GM19043 (cell line): ENCODE measurements around the gene JAKMIP1.

Experiments
- ATAC-seq: cut with Tn5 transposase; IDR thresholded peaks from one replicate; pipeline ENCODE4 v1.9.1; 2021; ENCODE audit warnings: low read depth; ENCODE audit not compliant: unreplicated experiment

Gene JAKMIP1

DNA sequence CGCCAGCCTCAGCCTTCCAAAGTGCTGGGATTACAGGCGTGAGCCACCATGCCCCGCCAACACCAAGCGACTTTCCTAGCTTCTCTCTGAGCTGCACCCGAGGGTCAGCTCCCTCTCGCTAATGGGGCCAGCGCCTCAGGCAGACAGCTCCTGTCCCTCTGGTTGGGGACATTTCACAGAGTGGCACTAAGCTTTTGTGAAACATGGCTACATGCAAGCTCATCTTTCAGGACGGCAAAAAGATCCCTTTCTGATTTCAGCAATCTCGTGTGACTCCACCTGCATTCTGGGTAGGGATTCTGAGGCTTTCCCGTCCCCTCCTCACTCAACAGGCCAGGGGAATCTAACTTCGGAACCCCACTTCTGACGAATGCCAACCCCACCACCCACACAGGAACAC lies 151.1 kb downstream of the JAKMIP1 start:
- ATAC-seq: no peak

DNA sequence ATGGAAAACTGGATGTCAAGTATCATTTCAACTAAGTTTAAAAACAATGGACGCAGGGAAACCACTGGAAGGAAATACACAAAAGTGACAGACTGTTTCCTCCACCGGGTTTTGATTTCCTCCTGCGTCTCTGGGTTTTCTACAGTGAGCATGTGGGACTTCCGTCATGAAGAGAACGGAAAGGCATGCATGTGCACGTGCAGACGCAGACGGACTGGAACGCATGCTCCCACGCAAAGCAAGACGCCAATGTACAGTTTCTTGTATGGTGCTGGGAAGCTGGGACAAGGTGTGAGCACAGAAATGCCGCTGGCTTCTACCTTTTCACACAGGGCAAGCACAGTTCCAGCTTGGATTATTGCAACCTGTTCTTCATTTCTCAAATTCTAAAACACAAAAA lies 151.8 kb downstream of the JAKMIP1 start:
- no peak for ATAC-seq

DNA sequence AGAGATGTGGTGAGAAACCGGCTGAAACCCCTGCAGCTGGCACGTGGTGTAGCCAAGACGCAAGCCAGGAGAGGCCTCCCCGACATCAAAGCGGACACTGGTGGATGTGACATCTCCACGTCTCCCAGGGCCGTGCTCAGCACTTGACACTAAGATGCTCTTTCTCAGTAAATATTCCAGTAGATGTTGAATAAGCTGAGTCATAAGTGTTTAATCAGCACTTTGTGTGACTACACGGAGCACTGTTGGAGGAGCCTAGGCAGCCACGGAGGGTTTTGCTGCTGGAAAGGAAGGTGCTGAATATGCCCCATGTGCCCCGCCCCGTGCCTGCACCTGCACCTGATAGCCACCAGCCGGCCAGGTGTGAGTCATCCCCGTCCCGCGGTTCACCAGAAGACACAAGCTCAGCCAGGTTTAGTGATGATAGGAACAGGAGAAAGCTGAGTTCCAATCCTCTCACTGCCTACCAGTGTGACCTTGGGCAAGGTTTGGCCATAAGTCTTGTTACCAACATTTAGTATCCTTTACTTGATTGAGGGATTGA lies 153.1 kb downstream of the JAKMIP1 start:
- no peak for ATAC-seq

DNA sequence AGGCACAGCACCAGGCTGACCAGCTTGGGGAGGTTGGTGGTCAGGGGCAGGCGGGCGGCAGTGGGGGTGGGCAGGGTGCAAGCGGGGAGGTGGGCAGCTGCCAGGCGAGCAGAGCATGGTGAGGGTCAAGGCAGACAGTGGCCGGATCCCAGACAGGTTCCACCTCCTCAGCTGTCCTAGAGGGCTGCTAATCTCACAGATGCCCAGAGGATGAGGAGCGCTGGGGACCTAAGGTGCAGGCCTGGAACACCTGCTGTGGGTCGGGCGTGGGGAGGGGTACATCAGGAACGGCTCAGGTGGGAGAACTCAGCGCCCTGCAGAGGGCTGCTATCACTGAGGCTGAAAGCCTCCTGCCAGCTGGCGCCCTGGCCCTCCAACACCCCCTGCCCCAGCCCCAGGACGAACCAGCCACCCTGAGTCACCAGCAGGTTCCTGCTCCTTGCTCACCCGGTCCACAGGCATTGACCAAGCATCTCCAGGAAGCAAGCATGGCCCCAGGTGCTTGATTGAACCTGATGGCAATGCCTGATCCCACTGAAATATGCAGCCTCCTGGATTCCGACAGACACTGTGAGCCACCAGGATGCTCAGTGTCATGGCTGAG lies 153.7 kb downstream of the JAKMIP1 start:
- no peak for ATAC-seq

DNA sequence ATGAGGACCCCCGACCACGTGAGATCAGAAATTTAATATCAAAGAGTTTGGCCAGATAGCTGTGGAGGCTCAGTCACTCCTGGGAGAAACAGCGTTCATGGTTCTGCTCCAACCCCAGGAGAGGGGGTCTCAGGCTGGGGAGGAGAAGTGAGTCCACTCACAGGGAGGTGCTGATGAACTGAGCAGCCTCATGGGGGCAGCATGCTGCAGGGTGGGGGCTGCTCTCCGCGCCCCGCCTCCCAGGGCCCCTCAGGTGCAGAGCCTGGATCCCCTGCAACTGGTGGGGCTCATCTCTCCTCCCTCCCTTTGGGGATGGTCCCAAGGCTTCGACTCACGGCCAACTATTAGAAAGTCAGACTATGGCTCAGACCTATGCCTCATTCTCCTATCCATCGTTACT lies 155.5 kb downstream of the JAKMIP1 start:
- ATAC-seq: no peak

DNA sequence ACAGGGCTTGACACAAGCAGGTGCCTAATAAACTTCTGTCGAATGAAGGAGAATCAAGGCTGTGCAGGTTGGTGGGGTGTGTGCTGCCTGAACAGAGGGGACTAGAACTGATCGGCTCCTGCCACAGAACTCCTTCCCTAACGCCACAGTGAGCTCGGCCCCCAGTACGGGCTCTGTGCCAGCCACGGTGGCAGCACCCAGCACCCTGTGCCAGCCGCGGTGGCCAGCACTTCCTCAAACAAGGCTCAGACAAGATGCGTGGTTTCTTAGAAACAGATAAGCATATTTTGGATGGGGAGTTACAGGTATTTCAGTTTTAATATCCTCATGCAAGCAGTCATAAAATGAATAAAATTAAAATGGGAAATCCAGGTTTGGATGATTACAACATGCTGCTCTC lies 156.1 kb downstream of the JAKMIP1 start:
- ATAC-seq: no peak

DNA sequence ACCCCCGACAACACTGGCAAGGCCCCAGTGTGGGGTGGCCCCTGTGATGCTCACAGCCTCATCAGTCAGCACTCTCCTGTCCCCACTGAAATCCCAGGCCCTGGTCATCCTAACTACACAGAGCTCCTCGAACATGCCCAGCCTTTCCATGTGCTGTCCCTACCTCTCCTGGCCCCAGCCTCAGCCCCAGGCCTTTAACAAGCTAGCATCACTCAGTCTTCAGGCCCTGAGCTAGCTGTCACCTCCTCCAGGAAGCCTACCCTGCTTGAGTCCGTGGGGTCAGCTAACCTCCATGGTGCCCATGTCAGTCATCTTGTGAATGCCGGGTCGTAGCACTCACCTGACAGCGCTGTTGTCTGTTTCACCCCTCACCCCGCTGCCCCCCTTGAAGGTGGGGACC lies 156.5 kb downstream of the JAKMIP1 start:
- ATAC-seq: no peak

DNA sequence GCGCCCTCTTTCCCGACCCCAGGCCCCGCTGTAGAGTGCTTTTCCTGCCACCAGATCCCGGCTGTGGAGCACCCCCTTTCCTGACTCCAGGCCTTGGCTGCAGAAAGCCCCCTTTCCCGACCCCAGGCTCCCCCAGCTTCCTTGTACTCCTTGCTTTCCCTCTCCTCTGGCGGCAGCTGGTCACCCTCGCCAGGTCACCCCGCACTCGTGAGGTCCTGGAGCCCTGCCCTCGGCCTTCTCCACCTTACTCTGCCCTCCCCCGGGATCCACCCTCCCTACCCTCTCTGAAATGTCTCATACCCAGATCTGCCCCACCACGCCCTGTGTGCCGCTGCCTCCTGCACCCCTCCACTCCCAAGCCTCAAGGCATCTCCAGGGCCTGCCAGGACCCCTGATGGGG lies 157.2 kb downstream of the JAKMIP1 start:
- no peak for ATAC-seq

DNA sequence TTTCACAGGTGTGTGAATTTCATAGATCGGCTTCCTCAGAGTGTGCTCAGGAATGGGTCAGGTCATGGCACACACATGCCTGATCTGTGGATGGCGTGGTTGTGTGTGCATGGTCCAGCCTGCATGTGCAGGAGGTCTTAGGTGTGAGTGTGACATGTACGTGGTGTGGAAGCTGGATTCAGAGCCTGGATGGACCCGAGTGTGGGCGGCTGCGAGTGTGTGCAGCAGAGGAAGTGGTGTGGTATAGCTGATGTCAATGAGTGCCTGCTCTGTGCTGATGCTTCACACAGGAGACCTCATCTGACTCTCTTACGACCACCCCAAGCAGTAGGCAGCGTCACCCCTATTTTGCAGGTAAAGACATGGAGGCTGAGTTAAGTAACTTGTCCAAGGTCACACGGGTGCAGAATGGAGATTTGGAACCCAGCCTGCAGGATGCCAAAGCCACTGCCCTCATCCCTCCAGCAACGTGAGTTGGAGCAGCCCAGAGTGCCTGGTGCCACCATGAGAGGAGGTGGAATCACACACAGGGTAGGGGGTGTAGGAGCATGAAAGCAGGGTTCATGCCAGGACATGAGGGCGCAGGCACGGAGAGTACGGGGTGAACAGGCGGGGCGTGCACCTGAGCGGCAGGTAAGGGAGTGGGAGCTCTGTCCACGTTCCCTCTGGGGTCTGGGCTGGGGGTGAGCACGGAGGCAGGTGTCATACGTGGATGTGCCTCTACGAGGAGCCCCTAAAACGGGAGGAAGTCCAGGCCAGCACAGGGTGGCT lies 157.9 kb downstream of the JAKMIP1 start:
- ATAC-seq: no peak

DNA sequence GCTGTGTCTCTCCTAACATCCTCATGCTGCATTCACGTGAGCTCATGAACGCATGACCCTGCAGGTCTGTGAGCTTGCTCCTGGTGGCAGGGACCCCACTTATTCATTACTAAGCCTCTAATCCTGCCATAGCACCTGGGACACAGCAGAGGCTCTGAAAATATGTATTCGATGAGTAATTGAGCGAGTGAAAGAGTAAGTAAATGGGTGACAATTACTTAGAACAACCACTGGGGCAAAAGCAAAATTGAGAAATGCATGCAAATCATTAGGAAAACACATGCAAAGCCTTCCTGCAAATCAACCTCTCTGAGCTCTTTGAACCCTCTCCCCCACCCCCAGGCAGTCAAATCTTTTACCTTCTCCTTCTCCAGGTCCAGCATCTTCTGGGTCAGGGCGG lies 158.5 kb downstream of the JAKMIP1 start:
- ATAC-seq: no peak

DNA sequence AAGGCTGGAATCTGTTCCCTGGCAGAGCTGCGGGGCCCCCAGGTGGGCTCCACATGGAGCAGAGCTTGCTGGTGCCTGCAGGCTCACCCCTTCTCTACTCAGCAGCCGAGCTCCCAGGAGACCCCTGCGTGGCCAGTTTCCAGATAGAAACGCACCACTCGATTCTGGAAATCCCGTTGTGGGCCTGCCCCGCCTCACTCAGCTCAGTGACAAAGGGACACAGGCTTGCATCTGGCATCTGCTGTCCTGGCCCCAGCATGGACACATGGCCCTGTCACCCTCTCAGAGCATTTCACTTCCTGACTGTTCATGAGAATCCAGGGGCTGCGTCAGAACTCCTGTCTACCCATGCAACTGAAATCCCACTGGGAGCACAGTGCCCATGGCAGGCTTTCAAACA lies 161.6 kb downstream of the JAKMIP1 start:
- ATAC-seq: no peak

DNA sequence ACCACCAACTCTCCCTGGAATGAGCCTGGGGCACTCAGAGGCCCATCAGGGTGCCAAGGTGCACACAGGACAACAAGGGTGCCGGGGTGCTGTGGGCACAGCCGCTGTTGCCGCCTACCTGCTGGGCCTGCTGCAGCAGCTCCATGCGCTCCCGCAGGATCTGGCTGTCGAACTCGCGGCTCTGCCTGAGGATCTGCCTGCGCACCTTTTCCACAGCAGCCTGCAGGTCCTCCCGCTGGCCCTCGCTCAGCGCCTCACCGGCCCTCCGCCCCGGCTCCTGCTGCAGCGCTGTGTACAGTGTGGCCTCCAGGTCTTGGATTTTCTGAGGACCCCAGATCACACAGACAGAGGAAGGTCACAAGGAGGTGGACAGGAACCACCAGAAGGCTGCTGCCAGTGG lies 164.6 kb downstream of the JAKMIP1 start:
- no peak for ATAC-seq

DNA sequence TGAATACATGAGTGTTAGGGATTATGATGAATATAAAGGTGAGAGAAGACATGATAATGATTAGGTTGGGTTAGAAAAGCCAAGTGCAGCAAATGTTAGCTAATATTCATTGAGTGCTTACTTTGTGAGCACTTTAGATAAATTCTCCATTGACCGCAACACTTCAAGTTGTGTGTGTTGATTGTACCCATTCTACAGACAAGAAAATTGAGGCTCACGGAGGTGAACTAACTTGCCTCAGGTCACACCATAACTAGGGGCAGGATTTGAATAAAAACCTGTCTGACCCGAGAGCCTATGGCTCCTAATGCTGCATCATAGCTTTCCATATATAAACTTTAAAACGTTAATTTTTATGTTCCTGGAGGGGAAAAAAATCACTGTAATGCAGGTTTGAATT lies 167.0 kb downstream of the JAKMIP1 start:
- no peak for ATAC-seq

DNA sequence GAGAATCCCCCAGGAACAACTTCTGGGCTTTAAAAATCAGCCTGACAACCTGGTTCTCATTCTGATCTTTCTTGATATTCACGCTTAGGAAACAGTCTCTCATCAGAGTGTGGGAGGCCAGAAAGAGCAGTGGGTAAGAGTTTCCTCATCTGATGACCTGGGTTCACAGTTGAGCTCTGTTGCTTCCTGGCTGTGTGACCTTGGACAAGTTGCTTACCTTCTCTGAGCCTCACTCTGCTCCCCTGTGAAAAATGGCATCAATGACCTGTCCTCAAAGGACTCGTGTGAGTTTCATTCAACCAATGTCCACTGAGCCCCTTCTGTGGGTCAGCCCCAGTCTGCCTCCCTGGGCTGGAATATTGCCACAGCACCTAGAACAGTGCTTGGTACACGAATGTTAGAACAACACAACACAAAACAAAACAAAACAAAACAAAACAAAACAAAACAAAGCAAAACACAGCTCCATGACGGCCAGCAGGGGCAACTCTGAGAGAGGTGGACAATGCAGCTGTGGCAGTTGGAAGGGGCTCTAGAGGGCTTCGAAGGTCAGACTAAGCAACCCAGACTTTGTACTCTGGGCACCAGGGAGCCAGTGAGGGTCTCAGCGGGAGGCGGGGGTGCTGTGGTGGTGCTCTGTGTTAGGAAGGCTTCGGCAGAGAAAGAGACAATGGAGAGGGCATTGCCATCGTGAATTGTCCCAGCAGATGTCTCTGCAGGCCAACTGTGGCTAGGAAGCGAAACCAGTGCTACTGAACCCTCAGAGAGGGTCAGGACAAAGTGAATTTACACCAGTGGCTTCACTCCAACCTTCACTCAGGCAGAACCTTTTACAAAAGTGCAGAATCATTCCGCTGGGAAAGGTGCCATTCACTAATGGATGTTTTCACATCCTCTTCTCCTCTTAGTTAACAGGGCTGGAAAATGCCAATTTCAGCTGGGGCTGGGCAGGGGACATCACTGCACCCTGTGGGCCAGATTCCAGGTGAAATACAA lies 167.8 kb downstream of the JAKMIP1 start:
- no peak for ATAC-seq

DNA sequence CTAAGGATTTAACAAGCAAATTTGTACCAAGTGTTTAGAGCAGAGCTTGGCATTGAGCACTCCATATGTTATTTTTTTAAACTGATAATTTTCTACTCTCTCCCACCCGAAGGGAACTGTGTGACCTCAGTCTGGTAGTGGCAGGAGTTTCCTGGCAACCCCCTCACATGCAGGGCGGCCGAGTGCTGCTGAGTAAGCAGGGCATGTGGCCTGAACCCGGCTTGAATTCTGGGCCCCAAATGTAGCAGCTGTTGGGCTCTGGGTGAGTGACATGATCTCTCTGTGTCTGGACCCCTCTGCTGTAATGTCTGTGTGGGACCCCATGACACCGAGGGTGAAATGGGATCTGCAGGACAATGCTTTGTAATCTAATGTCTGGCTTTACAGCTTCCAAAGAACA lies 168.5 kb downstream of the JAKMIP1 start:
- ATAC-seq: no peak

DNA sequence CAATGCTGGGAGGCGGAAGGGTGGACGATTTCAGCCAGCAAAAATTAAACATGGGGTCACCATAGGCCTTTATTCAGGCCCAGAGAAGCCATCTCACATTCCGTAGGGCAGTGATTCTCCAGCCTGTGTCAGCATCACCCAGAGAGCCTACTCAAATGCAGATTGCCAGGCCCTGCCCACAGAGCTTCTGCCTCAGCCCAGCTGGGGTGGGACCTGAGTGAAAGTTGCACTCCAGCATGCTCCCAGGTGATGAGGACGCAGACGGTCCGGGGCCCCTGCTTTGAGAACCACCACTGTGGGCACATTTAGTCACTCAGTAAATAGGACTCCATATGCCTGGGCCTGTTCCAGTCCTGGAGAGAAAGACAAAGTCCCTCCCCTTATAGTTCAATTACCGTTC lies 169.7 kb downstream of the JAKMIP1 start:
- ATAC-seq: no peak

DNA sequence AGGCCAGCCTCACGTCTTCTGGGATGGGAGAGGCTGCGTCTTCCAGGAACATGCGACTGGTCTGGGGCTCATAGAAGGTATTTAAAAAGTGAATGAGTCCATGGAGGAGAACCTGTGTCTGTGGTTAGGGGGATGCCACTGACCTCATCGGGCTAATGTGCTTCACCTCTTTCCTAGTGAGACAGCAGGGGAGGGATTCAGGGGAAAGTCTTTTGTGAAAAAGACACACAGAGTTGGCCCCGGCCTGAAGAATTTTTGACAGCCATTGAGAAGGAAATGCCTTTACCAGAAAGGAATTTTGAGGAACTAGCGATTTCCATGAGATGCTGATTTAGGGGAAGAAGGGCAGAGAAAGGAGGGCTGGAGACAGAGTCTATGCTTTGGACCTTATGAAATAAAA lies 171.1 kb downstream of the JAKMIP1 start:
- ATAC-seq: no peak

DNA sequence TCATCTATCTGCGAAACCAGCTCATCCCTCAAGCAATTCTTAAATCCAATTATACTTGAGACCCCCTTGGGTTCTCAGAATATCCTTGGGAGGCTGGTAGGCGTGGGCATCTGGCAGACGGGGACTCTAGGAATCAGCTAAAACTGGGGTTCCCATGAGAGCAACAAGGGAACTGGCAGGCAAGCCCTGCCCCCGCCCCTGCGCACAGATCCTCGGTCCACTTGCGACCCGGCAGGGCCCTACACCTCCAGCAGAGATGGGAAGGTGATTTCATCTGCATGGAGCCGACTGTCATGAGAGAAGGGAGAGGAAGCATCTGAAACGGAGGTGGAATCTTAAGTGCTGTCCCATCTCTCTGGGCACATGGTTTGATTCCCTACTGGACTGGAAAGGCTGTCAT lies 172.2 kb downstream of the JAKMIP1 start:
- ATAC-seq: no peak

DNA sequence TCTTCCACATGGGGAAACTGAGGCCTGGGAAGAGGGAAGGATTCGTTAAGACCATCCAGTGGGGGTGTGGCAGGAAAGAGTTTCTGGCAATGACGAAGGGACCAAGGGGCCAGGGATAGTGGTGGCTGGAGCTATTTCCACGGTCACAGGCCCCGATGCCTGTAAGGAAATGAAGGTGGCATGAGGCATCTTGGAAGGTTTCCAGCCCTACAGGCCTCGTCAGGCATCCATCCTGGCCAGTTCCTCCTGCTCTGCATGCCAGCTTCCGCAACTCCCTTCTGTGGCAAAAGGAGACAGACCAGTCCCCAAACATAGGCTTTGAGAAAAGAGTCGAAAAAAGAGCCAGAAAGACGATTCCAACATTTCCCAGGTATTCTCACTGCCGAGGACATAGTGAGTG lies 173.0 kb downstream of the JAKMIP1 start:
- no peak for ATAC-seq

DNA sequence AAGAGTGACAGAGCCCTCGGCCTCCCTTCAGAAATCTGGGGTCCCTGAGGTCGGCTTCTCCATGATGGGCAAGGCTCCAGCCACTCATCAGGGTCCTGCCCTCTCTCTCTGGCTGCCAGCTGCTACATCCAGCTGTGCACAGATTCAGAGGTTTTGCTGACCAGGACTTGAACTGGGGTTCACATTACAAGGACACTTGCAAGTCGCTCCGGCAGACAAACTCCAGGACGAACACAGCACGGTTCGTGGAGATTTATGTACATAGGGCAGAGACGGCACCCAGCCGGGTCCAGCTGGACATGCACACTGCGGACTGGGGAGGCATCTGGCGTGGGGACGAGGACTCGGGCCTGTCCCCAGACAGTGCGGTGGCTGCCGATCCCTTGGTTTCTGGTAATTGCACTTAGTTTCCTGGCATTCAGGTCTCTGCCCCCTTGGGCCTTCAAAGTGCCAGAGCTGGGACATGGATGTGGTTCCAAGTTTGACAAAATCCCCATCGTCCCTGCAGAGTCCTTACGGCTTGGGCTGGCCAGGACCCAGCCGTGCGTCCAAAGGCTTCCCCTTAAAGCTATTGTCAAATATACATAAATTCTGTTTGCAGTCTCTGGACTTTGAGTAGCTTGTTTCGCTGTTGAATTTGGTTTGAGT lies 175.9 kb downstream of the JAKMIP1 start:
- no peak for ATAC-seq

DNA sequence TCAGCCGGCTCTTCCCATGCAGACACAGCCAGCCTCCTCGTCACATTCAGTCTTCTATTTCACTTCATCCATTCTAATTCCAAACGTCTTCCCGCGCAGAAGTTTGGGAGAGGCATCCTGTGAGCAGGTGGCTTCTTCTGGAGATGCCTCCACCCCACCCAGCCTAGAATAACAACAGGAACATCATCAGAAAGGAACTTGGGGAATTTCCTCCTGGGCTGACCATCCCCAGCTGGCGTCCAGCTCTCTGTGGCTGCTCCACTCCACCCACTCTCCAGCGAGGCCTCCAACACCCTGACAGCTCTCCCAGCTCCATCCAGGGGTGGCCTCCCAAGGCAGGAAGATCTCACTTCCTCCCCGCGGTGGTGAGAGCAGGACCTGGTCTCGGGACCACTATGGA lies 176.6 kb downstream of the JAKMIP1 start:
- no peak for ATAC-seq
